Fibroblast of mammary gland (primary cell): ENCODE data around the gene PPTC7.

Source experiments
- DNase-seq: peaks from one replicate; pipeline ENCODE4 v3.0.0-alpha.2; 2010; ENCODE audit warnings: low read depth
- H3K4me3 ChIP-seq: 2 replicates; pipeline ENCODE4 v1.5.1; 2011; ENCODE audit warnings: low read depth, mild to moderate bottlenecking, low read length, moderate library complexity; ENCODE audit not compliant: control insufficient read depth
- TF ChIP-seq, protein P1 (sequence below): conservative IDR thresholded peaks from 2 replicates; pipeline ENCODE4 v1.5.1; 2011; ENCODE audit warnings: low read depth, low read length, inconsistent platforms; ENCODE audit not compliant: control insufficient read depth, insufficient read depth

The PPTC7 gene

DNA sequence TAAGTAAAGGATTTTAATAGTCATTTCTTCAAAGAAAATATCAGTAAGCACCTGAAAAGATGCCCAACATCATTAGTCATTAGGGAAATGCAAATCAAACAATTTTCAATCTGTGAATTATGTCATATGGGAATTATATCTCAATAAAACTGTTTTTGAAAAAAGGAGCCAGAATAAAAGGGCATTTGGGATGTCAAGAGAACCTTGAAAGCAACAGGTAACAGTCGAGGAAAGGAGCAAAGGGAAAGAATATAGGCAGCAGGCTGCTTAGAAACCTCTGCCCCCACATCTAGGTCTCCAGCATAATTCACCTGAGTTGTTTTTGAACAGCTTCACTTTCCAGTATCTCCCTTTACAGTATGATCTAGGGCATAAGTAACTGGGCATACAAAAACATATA lies 68.8 kb downstream of the PPTC7 start:
- no peak for DNase-seq
- TF ChIP-seq, protein P1, sequence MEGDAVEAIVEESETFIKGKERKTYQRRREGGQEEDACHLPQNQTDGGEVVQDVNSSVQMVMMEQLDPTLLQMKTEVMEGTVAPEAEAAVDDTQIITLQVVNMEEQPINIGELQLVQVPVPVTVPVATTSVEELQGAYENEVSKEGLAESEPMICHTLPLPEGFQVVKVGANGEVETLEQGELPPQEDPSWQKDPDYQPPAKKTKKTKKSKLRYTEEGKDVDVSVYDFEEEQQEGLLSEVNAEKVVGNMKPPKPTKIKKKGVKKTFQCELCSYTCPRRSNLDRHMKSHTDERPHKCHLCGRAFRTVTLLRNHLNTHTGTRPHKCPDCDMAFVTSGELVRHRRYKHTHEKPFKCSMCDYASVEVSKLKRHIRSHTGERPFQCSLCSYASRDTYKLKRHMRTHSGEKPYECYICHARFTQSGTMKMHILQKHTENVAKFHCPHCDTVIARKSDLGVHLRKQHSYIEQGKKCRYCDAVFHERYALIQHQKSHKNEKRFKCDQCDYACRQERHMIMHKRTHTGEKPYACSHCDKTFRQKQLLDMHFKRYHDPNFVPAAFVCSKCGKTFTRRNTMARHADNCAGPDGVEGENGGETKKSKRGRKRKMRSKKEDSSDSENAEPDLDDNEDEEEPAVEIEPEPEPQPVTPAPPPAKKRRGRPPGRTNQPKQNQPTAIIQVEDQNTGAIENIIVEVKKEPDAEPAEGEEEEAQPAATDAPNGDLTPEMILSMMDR, result no peak
- no peak overlapping the region for H3K4me3 ChIP-seq

DNA sequence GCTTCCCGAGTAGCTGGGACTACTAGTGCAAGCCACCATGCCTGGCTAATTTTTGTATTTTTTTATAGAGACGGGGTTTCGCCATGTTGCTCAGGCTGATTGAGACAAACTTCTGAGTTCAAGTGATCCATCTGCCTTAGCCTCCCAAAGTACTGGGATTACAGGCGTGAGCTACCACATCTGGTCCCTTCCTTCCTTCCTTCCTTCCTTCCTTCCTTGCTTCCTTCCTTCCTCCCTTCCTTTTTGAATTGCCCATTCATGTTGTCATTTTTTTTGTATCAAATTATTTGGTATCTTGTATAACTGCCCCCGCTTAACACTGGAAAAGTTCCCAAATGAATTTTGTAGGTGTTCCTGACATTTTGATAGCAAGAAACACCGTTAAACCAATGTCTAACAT lies 69.3 kb downstream of the PPTC7 start:
- no peak overlapping the region for H3K4me3 ChIP-seq
- no peak for DNase-seq
- TF ChIP-seq, protein P1, result no peak

DNA sequence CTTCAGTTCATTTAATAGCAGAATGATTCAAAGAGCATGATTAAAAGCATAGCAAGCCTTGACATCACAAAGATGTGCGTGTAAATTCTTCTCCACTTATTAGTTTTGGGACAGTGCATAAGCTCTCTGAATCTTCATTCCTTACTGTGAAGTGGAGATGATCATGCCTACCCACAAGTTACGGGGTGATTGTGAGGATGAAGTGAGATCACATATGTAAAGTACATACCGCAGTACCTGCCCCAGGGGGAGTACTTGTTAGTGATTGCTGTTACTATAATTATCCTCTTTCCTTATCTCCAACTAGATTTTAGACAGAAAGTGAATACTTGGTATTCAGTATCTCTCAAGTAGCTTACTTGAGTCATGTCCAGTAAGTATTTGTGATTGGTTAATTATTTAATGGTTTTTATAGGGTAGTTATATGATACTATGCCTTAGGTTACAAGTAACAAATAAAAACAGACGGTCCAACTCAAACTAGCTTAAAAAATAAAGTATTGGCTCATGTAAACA lies 75.0 kb downstream of the PPTC7 start:
- no peak for DNase-seq
- TF ChIP-seq, protein P1, result no peak
- no peak overlapping the region for H3K4me3 ChIP-seq

DNA sequence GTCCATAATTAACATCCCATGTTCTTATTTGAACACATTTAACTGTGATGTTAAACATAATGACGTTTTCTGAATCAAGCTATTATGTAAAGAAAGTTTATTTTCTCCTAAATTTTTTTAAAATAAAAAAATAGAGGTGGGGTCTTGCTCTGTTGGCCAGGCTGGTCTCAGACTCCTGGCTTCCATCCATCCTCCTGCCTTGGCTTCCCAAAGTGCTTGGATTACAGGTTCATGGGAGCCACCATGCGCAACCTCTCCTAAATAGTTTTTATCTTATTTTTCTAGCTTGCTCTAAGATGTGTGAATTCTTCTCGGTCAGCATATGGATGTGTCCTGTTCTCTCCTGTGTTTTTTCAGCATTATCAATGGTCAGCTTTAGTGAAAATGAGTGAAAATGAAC lies 77.8 kb downstream of the PPTC7 start:
- no peak overlapping the region for H3K4me3 ChIP-seq
- TF ChIP-seq, protein P1, result no peak
- no peak for DNase-seq

DNA sequence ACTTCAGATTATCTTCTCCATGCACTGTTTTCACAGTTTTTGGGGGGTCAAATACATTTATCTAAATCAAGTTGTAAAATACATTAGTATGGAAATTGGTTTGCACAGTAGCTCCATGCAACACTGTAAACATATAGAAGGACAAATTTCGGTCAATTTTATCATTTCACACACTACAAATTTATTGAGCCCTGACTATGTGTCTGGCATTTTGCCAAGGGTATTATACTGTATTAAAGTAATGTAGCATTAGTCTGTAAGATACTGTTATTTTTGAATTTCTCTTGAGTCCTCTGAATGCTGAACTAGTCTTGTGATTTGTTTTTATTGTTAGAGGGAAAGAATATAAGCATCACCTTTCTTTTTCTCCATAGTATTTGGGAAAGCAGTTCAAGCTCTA lies 79.7 kb downstream of the PPTC7 start:
- DNase-seq, result no peak
- TF ChIP-seq, protein P1, result no peak
- no peak overlapping the region for H3K4me3 ChIP-seq

DNA sequence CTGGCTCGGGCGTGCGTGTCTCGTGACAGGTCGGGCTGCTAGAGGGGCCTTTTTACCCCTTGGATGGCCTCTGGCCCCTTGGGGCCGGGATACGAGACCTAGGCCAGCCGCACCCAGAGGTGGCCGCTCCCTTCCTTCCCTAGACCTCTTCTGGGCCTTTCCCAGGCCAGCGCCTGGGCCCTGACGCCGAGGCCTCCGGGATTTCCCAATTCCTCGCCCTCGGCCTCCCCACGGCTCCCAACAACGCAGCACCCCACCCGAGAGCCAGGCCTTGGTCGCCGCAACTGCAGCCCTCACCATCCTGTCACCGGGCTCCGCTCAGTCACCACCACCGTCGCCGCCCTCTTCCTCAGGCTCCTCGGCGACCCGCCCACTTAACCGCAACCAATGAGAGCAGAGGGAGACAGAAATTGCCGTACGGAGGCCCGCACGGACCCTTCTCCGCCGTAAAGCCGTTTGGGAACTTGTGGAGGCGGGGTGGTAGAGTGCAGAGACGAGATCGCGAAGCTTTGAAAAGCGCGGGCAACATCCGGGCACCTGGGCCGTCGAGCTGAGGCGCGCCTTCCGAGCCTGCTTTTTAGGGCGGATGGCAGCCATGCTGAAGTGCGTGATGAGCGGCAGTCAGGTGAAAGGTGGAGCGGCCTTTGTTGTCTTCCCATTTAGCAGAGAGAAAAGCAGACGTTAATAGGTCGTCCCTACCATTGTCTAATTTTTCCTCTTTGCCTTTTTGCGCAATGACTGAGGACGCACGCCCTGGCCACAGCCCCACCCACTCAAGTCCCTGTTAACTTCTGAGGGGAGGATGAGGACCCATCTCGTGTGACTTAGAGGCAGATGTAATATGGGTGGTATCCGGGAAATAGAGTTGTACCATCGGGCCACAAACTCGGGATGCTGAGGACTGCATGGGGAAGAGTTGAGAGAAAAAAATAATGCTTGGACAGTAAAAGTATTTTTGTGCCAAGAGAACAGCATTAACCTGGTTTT lies 81.1 kb downstream of the PPTC7 start, which contains the start of the genes RAD9B and VPS29:
TSS of gene RAD9B (plus strand) at position 580 of the 987 bp plus-strand sequence. CDS start at position 587, 7 bp downstream.
TSS of gene VPS29 (minus strand) at position 360 of the 987 bp plus-strand sequence. CDS start at position 300, 60 bp downstream.
- peak; percentile 98 for DNase-seq
- peak within 1 kb of the TSS; percentile 98 for H3K4me3 ChIP-seq
- TF ChIP-seq, protein P1, result no peak
